AML-193 (cell line): ENCODE data around the gene GPC2.
"Not testable (repeated sequence)": the region's sequence is repeated elsewhere in the genome, so short reads cannot be mapped to it uniquely, and the experiment has no call there.

ENCODE experiments used
- DNase-seq, 2 experiments: peaks; one replicate each; lab custom pipeline; 2025; lab: John Stamatoyannopoulos, UW

The GPC2 gene

DNA sequence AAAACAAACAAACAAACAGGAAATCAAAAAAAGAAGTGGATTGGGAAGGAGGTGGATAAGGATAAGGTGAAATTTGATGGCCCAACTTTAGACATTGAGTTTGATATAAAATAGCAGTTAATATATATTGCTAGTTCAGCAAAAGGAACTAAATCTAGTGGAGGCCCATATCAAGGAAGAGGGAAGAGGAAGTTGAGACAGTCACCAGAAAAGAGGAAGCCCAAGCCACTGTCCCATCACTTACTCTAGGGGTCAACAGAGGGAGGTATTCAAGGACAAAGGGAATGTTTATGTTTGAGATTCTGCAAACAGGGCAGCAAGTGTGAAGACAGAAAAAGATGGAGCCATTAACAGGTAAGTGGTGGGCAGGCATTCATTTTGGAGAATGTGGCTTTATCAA, 24.8 kb downstream of the GPC2 start:
- peak; percentile 80 to 87 for DNase-seq

DNA sequence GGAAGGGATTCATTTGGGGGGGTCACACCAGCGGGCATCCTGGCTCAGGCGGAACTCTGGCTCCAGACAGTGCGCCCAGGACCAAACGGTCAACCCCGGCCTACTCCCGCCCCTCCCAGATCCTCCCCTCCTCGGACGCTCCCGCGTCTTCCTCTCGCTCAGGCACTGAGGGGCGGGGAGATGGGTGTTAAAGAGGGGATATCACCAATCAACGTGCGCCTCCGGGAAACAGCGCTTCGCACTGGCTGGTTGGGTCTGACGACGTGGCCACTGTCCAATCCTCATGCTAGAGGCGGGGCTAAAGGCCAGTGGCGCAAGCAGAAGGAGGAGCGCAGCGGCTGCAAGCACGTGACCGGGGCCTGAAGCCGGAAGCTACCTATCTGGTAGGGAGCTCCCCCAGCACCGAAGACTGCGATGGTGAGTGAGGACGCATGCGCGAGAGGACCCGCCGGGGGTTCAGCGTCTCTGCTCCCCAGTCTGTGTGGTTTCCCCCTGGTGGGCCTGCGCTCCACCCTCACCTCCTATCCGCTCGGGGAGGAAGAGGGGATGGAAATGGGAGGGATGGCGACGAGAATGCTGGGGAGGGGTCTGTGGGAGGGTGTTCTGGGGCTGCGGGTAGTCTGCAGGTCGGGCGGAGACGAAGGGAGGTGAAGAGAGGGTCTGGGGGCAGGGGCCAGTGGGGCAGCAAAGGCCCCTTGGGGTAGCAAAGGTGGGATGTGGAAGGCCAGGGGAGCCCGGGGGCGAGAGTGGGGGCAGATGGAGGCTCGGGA, 28.4 kb downstream of the GPC2 start, which contains the start of gene LAMTOR4:
Gene LAMTOR4, plus strand, starts transcription at position 360 of the 770 bp plus-strand sequence. Its CDS starts 55 bp downstream, at position 415.
- peak; percentile 96 for DNase-seq

DNA sequence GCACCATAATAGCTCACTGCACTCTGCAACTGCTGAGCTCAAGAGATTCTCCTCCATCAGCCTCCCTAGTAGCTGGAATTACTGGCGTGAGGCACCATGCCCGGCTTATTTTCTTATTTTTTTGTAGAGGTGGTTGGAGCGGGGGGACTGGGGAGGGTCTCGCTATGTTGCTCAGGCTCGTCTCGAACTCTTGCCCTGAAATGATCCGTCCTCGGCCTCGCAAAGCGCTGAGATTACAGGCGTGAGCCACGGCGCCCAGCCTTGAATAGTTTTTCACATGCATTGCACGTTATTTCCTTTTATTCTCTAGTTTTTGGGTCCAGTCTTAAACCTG, 29.0 kb downstream of the GPC2 start:
- no peak for DNase-seq

DNA sequence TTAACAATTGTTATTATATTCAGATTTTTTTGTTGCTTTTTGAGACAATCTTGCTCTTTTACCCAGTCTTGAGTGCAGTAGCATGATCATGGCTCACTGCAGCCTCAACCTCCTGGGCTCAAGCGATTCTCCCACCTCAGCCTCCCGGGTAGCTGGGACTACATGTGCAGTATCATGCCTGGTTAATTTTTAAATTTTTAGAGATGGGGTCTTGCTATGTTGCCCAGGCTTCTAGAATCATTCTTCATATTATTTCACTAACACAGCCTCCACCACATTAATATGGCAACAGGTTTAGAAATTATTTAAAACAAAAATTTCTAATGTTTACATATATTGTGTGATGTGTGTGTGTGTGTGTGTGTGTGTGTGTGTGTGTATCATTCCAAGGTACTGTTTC, 29.9 kb downstream of the GPC2 start:
- DNase-seq, result no peak

DNA sequence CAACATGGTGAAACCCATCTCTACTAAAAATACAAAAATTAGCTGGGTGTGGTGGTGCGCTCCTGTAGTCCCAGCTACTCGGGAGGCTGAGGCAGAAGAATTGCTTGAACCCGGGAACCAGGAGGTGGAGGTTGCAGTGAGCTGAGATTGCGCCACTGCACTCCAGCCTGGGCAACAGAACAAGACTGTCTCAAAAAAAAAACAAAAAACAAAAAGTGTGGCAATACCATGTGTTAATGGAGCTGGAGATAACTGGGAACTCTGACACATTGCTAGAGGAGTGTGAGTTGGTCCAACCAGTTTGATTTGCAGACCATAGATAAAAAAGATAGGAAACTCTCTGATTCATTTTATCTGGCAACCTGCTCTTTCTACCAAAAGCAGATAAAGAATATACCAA, 30.8 kb downstream of the GPC2 start:
- DNase-seq, result not testable (repeated sequence)

DNA sequence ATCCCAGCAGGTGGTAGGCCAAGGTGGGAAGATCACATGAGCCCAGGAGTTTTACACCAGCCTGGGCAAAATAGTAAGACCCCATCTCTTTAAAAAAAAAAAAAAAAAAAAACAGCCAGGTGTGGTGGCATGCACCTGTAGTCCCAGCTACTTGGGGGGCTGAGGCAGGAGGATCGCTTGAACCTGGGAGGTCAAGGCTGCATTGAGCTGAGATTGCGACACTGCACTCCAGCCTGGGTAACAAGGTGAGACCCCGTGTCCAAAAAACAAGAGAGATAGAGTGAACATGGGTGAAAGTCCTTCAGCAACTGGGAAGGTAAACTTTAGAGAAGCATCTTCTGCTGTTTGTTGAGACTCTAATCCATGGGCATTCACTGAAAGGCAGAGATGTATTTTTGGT, 34.7 kb downstream of the GPC2 start:
- DNase-seq, result no peak

DNA sequence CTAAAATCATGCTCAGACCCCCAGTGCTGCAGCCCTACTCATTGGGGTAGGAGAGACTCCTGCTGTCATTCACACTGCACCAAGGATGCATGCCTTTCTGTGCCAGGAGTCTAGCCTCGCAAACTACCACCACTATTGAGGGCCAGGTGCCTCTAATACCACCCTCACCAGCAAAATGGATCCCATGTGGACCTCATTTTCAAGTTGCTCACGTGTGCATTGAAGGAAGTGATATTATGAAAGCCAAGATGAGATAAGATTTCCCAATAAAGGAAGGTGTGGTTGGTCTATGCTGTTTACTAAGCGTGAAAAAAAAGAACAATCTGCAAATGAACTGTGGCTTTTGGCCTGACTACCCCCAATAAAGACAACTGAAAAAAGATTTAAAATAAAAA, 35.6 kb downstream of the GPC2 start:
- DNase-seq, result peak; percentile 34 to 45

DNA sequence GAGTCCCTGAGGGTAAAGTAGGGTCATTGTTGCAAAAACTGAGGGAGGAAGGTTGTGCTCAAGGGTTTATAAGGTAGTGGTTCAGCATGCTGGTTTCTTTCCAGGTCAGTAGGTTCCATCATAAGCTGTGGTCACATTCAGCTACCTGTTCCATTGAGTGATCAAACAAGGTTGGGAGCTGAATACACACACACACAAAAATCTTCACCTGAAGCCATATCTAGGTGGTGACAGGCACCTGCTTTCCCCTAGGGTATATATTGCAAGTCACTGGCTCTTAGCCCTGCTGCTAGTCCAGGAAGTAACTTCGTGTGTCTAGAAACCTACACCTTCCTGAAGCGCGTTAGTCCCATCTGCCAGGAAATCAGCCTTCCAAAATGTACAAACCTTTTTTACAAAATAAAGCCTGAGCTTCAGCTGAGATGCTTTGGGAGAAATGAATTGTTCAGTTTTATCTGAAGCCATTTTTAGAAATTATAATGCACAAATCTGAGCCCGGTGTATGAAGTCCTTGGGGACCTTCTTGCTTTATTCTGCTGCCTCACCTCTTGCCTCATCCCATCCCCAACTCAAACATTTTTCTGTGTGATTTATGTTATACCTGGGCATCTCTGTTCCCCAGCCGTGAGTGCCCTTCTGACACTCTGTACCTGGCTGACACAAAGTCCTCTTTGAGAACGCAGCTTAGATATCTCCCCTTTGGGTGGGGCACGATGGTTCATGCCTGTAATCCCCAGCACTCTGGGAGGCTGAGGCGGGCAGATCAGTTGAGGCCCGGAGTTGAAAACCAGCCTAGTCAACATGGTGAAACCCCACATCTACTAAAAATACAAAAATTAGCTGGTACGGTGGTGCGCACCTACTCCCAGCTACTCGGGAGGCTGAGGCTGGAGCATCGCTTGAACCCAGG, 39.1 kb downstream of the GPC2 start:
- DNase-seq, result no peak

DNA sequence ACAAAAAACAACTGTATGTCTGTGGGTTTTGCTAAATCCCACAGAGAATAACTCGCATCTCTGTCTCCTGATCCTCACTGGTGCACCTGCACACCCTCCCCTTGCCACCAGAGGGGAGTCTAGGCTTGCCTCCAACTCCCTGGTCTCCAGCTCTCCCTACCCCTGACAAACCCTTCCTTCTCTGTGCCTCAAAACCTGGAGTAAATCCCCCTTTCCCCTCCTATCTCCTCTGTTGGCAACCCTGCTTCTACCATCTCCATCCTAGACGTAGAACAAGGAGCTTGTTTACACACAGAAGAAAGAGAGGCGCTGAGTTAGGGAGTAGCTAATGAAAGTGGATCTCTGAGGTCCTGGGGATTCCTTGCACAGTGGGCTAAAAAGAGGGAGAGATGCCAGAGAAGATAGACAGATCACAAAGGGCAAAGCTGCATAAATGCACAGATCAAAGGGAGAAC, 44.5 kb downstream of the GPC2 start:
- peak; percentile 50 to 53 for DNase-seq

DNA sequence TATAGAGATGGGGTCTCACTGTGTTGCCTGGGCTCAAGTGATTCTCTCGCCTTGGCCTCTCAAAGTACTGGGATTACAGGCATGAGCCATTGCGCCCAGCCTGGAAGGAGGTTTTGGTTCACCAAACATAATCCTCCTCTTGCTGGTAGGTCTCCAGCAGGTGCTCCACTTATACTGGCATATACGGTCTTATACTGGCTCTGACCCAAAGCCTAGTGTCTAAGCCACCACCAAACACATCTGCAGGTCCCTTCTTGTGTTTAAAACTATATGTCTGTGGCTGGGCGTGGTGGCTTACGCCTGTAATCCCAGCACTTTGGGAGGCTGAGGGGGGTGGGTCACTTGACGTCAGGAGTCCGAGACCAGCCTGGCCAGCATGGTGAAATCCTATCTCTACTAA, 45.1 kb downstream of the GPC2 start:
- no peak for DNase-seq

DNA sequence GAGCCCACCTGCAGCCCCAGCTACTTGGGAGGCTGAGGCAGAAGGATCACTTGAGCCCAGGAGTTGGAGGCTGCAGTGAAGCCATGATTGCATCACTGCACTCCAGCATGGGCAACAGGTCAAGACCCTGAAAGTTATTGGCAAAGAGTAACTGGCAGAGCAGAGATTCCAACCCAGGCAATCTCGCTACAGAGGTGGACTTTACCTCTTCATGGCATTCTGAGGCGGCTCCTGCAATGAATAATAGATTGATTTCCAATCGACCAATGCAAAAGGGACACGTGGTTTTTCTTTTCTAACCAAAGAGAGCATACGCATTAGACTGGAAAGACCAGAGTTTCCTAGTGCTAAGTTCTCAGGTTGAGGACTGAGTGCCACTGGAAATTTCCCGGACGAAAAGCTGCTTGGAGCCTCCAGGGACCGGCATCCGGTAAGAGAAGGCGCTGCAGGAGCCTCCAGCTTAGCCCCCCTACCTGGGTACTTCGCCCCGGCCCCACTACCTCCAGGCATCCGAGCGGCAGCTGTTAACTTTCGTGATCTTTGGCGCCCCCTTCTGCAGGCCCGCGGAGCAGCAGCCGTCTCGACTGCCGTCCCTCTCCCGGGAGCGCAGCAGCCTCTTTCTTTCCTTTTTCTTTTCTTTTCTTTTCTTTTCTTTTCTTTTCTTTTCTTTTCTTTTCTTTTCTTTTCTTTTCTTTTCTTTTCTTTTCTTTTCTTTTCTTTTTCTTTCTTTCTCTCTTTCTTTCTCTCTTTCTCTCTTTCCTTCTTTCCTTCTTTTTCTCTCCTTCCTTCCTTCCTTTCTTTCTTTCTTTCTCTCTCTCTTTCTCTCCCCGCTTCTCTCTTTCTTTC, 46.4 kb downstream of the GPC2 start:
- peak; percentile 21 to 36 for DNase-seq

DNA sequence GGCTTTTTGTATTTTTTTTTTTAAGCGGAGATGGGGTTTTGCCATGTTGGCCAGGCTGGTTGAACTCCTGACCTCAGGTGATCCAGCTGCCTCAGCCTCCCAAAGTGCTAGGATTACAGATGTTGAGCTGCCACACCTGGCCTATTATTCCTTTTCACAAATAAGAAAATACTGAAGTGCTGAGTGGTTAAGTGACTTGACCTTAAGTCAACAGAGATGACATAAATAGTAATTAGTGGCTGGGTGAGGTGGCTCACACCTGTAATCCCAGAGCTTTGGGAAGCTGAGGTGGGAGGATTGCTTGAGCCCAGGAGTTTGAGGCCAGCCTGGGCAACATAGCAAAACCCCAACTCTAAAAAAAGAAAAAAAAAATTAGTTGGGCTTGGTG, 47.0 kb downstream of the GPC2 start:
- not testable (repeated sequence) for DNase-seq

DNA sequence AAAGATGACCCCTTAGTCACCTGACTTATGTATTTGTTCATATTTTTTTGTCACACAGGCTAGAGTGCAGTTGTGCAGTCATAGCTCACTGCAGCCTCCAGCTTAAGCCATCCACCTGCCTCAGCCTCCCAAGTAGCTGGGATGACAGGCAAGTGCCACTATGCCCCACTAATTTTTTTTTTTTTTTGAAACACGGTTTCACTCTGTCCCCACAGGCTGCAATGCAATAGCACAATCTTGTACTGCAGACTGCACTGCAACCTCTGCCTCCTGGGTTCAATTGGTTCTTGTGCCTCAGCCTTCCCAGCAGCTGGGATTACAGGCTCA, 48.6 kb downstream of the GPC2 start:
- no peak for DNase-seq

DNA sequence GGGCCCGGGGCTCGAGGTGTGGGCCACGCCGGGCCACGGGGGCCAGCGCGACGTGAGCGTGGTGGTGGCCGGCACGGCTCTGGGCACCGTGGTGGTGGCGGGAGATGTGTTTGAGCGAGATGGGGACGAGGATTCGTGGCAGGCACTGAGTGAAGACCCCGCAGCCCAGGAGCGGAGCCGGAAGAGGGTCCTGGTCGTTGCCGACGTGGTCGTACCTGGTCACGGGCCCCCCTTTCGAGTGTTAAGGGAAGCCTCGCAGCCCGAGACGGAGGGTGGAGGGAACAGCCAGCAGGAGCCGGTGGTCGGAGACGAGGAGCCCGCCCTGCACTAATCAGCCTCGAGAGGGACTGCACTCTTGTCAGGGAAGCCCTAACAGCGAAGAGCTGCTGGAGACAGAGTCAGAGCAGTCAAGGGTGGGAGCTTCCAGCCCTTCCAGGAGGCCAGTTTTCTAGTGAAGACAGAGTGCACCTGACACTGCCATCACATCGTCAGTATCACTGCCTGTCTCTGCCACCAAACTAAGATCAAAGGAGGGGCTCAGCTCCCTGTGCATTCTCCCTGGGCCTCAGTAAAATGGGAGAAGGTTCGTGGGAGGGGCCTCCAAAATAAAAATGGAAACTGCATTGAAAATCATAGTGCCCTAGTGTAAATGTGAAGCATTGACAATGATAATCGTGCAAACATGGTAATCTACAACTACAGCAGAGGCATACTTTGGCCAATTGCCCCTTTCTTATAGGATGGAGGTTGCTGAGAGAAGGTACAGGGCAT, 49.1 kb downstream of the GPC2 start:
- peak; percentile 4 to 12 for DNase-seq

DNA sequence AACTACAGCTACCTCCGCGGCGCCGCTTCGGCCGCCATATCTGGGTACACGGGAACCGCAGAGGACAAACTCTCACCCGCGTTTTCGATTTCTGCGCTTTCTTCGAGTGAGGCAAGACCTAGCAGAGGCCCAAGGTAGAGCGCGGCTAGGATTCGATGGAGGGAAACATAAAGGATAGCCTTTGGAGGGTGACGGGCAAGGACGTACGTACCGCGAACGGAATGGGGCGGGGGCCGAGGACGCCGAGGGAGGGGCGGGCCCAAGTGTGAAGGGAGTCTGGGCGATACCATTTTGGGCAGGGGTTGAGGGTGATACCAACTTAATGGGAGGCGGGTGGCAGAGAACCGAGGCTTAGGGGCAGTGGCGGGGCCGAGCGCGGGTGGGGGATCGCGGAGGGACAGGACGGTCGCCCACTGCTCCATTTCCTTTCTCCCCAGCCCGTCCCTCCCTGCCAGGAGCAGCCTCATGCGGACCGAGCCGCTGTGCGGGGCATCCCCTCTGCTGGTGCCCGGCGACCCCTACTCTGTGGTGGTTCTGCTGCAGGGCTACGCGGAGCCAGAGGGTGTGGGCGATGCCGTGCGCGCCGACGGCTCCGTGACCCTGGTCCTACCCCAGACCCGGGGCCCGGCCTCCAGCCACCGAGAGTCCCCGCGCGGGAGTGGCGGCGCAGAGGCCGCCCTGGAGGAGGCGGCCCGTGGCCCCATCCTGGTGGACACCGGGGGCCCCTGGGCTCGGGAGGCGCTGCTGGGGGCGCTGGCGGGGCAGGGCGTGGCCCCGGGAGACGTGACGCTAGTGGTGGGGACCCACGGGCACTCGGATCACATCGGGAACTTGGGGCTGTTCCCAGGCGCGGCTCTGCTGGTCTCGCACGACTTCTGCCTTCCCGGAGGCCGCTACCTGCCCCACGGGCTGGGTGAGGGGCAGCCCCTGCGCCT, 50.0 kb downstream of the GPC2 start, which contains the start of gene MBLAC1:
Gene MBLAC1, plus strand, starts transcription at position 37 of the 935 bp plus-strand sequence. Its CDS starts 429 bp downstream, at position 466.
- DNase-seq, result peak; percentile 78 to 83

DNA sequence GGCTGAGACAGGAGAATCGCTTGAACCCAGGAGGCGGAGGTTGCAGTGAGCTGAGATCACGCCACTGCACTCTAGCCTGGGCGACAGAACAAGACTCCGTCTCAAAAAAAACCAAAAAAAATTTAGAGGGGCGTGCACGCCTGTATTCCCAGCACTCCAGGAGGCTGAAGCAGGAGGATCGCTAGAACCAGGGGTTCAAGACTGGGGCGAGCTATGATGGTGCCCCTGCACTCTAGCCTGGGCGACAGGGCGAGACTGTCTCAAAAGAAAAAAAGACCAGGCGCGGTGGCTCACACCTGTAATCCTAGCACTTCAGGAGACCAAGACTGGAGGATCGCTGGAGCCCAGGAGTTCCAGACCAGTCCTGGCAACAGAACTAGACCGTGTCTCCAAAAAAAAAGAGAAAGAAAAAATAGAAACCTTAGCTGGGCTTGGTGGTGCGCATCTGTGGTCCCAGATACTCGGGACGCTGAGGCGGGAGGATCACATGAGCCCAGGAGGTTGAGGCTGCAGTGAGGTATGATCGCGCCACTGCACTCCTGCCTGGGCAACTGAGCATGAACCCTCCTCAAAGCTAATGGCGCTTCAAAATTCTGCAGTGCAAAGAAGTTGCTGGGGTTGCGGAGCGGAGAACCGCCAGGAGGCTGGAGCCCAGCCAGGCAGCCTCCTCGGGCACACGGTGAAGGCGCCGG, 50.8 kb downstream of the GPC2 start:
- DNase-seq, result no peak

DNA sequence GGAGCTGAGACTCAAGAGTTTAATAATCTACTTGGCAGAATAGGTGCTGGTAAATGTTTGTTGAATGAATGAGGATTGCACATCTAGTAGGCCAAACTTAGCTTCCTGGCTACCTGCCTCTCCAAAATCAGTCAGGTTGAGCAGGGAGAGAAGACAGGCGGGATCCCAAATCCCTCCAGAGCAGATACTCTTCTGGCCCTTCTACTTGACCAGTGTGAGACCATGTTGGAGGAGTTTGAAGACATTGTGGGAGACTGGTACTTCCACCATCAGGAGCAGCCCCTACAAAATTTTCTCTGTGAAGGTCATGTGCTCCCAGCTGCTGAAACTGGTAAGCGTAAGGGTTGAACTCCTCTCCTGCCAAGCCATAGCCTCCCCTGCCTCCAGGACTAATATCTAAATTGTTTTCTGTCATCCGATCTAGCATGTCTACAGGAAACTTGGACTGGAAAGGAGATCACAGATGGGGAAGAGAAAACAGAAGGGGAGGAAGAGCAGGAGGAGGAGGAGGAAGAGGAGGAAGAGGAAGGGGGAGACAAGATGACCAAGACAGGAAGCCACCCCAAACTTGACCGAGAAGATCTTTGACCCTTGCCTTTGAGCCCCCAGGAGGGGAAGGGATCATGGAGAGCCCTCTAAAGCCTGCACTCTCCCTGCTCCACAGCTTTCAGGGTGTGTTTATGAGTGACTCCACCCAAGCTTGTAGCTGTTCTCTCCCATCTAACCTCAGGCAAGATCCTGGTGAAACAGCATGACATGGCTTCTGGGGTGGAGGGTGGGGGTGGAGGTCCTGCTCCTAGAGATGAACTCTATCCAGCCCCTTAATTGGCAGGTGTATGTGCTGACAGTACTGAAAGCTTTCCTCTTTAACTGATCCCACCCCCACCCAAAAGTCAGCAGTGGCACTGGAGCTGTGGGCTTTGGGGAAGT, 52.6 kb downstream of the GPC2 start:
- no peak for DNase-seq

DNA sequence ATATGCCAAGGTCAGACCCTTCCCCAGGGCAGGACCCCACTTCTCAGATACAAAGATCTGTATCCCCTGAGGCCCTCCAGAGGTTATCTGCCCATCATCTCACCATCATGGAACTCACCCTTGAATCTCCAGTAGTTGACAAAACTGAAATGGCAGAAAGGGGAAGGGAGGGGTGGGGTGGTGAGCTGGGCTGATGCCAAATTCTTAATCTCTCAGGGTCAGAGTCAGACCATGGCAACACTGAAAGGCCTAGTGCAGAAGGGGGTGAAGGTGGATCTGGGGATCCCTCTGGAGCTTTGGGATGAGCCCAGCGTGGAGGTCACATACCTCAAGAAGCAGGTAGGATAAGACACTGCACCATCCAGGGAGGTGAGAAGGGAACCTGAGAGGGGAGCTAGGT, 54.6 kb downstream of the GPC2 start:
- DNase-seq, result no peak

DNA sequence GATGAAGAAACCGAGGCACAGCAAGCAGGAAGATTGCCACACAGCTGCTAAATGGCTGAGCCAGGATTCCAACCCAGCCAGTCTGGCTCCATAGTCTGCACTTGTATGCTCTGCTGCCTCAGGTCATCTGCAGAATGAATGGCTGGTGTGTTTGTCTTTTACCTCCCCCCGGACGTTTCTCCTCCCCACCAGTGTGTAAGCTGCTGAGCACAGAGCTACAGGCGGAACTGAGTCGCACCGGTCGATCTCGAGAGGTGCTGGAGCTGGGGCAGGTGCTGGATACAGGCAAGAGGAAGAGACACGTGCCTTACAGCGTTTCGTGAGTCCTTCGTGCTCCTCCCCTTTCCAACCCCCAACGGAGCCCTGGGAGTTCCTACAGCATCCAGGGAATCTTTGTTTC, 55.1 kb downstream of the GPC2 start:
- DNase-seq, result no peak
